ENCODE results near the gene PPP1R3A.
"Not testable (repeated sequence)": the region's sequence is repeated elsewhere in the genome, so short reads cannot be mapped to it uniquely, and the experiment has no call there.

PPP1R3A gene

GRCh38 chr7:113918946-113919345 is at the start of gene PPP1R3A:
TSS of gene PPP1R3A (minus strand) at chr7:113919009. CDS start at chr7:113918996, 13 bp downstream.
- DNase-seq (ENCODE audit: low read depth in 2 of 2) = no peak

GRCh38 chr7:113963356-113963755 is 44.5 kb upstream of the PPP1R3A start:
- DNase-seq (ENCODE audit: low read depth in 2 of 2) = no peak

- DNase-seq (ENCODE audit: low read depth in 2 of 2) = no peak
These were observed 41.1 kb upstream of the PPP1R3A start for GRCh38 chr7:113959910-113960309.

GRCh38 chr7:113955157-113955556 is 36.3 kb upstream of the PPP1R3A start:
- no peak for DNase-seq (ENCODE audit: low read depth in 2 of 2)

GRCh38 chr7:113953553-113953952 is 34.7 kb upstream of the PPP1R3A start:
- DNase-seq (ENCODE audit: low read depth in 2 of 2) = no peak

- DNase-seq (ENCODE audit: low read depth in 2 of 2) = no peak
These were observed 26.5 kb upstream of the PPP1R3A start for GRCh38 chr7:113945018-113945938.

- DNase-seq (ENCODE audit: low read depth in 2 of 2) = no peak
These were observed 18.2 kb upstream of the PPP1R3A start for GRCh38 chr7:113936982-113937381.

- no peak for DNase-seq (ENCODE audit: low read depth in 2 of 2)
These were observed 17.7 kb upstream of the PPP1R3A start for GRCh38 chr7:113936535-113936934.

- not testable (repeated sequence) for DNase-seq (ENCODE audit: low read depth in 2 of 2)
These were observed 10.6 kb upstream of the PPP1R3A start for GRCh38 chr7:113929389-113929788.

- no peak for DNase-seq (ENCODE audit: low read depth in 2 of 2)
These were observed 9.3 kb upstream of the PPP1R3A start for GRCh38 chr7:113928112-113928511.

GRCh38 chr7:113922049-113922448 is 3.2 kb upstream of the PPP1R3A start:
- no peak for DNase-seq (ENCODE audit: low read depth in 2 of 2)

- no peak for DNase-seq (ENCODE audit: low read depth in 2 of 2)
These were observed 2.6 kb upstream of the PPP1R3A start for GRCh38 chr7:113921363-113921762.

GRCh38 chr7:113917840-113918239 is 969 bp downstream of the PPP1R3A start:
- no peak for DNase-seq (ENCODE audit: low read depth in 2 of 2)

- no peak for DNase-seq (ENCODE audit: low read depth in 2 of 2)
These were observed 2.9 kb downstream of the PPP1R3A start for GRCh38 chr7:113915956-113916355.

GRCh38 chr7:113912876-113913275 is 5.9 kb downstream of the PPP1R3A start:
- no peak for DNase-seq (ENCODE audit: low read depth in 2 of 2)

GRCh38 chr7:113907617-113908016 is 11.2 kb downstream of the PPP1R3A start:
- DNase-seq (ENCODE audit: low read depth in 2 of 2) = no peak

GRCh38 chr7:113904521-113904920 is 14.3 kb downstream of the PPP1R3A start:
- DNase-seq (ENCODE audit: low read depth in 2 of 2) = no peak

GRCh38 chr7:113892818-113893217 is 26.0 kb downstream of the PPP1R3A start:
- DNase-seq (ENCODE audit: low read depth in 2 of 2) = no peak

- DNase-seq (ENCODE audit: low read depth in 2 of 2) = no peak
These were observed 27.0 kb downstream of the PPP1R3A start for GRCh38 chr7:113891828-113892227.

GRCh38 chr7:113891031-113891350 is 27.8 kb downstream of the PPP1R3A start:
- DNase-seq (ENCODE audit: low read depth in 2 of 2) = no peak

GRCh38 chr7:113890331-113891030 is 28.3 kb downstream of the PPP1R3A start:
- DNase-seq (ENCODE audit: low read depth in 2 of 2) = no peak

- DNase-seq (ENCODE audit: low read depth in 2 of 2) = no peak
These were observed 35.7 kb downstream of the PPP1R3A start for GRCh38 chr7:113883096-113883495.

- no peak for DNase-seq (ENCODE audit: low read depth in 2 of 2)
These were observed 38.2 kb downstream of the PPP1R3A start for GRCh38 chr7:113880559-113880958.

All from stimulated activated CD8-positive, alpha-beta memory T cell treated with anti-CD3 and anti-CD28 coated beads, Interleukin-7, amount 100 ng/mL, for 4 hours (primary cell).